ENCODE data around the gene KLF13. TPM values are rescaled to one million over a fixed set of nuclear protein-coding genes. Genes with fewer than 3 reads are reported as not detected.

The KLF13 gene
- total RNA-seq, 1 experiment from 2014 or later, result 60.1 TPM

DNA sequence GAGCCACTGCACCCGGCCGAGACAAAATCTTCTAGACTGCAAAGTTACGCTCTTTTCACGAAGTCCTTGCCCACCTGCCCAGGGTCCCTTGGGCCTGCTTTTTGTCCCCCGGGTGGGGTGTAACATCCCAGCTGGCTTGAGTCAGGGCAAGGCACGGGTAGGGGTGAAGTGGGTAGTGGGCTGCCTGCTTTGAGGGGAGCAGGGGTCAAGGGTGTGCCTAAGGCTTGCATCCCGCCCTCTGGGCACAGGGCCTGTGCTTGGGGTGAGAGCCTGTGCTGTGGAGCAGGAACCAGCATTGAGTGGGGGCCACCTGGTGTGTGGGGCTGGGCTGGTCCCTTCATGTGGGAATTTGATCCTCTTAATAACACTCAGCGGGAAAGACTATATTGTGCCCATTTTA lies 74.6 kb downstream of the KLF13 start:
- no peaks in the 10 kb centered on the region for H3K79me2 ChIP-seq (ENCODE audit: insufficient read depth, low read length)
- ChIA-PET POLR2A (no interaction called here), CTCF (no interaction called here), RAD21 (ENCODE audit: low non-redundant PET in 1 of 2, low total read pairs in 2 of 2, uncharacterized antibody in 2 of 2, unreplicated experiment in 2 of 2) (interaction anchor here in 1 of 2 experiments (1.2 kb wide), 1 partner anchor 87 kb away, joined by 3 read pairs; no protein-coding TSS in a partner anchor)
- no peak overlapping the region for H3K27ac ChIP-seq (ENCODE audit: low read depth, low read length)
- TF ChIP-seq SP1 (IDR thresholded peaks at IDR 0.05; ENCODE audit: low read depth), result no peak
- TF ChIP-seq, protein P1, sequence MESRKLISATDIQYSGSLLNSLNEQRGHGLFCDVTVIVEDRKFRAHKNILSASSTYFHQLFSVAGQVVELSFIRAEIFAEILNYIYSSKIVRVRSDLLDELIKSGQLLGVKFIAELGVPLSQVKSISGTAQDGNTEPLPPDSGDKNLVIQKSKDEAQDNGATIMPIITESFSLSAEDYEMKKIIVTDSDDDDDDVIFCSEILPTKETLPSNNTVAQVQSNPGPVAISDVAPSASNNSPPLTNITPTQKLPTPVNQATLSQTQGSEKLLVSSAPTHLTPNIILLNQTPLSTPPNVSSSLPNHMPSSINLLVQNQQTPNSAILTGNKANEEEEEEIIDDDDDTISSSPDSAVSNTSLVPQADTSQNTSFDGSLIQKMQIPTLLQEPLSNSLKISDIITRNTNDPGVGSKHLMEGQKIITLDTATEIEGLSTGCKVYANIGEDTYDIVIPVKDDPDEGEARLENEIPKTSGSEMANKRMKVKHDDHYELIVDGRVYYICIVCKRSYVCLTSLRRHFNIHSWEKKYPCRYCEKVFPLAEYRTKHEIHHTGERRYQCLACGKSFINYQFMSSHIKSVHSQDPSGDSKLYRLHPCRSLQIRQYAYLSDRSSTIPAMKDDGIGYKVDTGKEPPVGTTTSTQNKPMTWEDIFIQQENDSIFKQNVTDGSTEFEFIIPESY (IDR thresholded peaks at IDR 0.05; ENCODE audit: extremely low read depth, insufficient replicate concordance, low read length), result no peak
- TF ChIP-seq CBX3 (IDR thresholded peaks at IDR 0.05; ENCODE audit: low read depth), result no peak
- TF ChIP-seq CEBPB (IDR thresholded peaks at IDR 0.05; ENCODE audit: low read depth), result no peak
- TF ChIP-seq, protein P2, sequence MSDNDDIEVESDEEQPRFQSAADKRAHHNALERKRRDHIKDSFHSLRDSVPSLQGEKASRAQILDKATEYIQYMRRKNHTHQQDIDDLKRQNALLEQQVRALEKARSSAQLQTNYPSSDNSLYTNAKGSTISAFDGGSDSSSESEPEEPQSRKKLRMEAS (IDR thresholded peaks at IDR 0.05), result no peak
- no peak for TF ChIP-seq ZNF274 (IDR thresholded peaks at IDR 0.05; ENCODE audit: low read depth, low read length)
- TF ChIP-seq EGR1 (IDR thresholded peaks at IDR 0.05; ENCODE audit: low read depth), result no peak
- H3K4me2 ChIP-seq (ENCODE audit: low read length), result no peak overlapping the region
- no peak for ATAC-seq
- no peak overlapping the region for H2AFZ ChIP-seq (ENCODE audit: low read depth, low read length, poor library complexity, severe bottlenecking)
- H3K9ac ChIP-seq (ENCODE audit: low read length), result no peak overlapping the region
- H3K9me2 ChIP-seq (ENCODE audit: insufficient read depth), result no peaks in the 10 kb centered on the region
- H4K20me1 ChIP-seq (ENCODE audit: insufficient read depth), result no peaks in the 10 kb centered on the region
- H3K4me3 ChIP-seq (replicated peaks in 1 of 2; ENCODE audit: low read depth in 1 of 2, low read length in 2 of 2), result no peak overlapping the region
- no peaks in the 10 kb centered on the region for H3K9me3 ChIP-seq (ENCODE audit: control insufficient read depth in 1 of 2, insufficient read depth in 1 of 2, low read depth in 1 of 2, low read length in 2 of 2)
- H3K4me1 ChIP-seq (ENCODE audit: control insufficient read depth in 1 of 2, insufficient read depth in 2 of 2, low read length in 2 of 2), result peaks cover 50 to 54% of the 10 kb centered on the region in 2 experiments
- no peaks in the 10 kb centered on the region for H3K27me3 ChIP-seq (ENCODE audit: insufficient read depth, low read length)
- DNase-seq (ENCODE audit: low read depth, low spot score), result no peak
- intact Hi-C loops (cut with micrococcal nuclease), result no loop called here
- BruUV-seq (replicated peaks), result no TSS peak
- H3K36me3 ChIP-seq (ENCODE audit: control insufficient read depth in 1 of 2, insufficient read depth in 2 of 2, low read length in 2 of 2), result no peaks in the 10 kb centered on the region

DNA sequence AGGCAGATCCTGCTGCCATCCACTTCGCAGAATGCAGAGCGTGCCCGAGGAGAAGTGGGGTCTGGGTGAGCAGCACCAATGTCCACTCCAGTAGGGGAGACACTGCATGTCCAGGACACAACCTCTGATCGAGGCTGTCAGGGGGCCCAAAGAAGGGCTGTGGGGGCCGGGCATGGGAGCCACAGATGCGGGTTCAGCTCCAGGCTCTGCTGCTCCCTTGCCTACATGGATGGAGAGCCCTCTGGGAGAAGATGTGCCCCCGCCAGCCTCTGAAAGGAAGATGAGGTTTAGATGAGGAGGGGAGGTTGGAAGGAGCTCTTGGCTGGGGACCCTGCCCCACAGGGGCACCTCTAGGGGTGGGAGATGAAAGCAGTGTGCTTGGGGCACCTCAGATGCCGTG lies 75.4 kb downstream of the KLF13 start:
- DNase-seq (ENCODE audit: low read depth, low spot score), result no peak
- Histone ChIP-seq H3K4me1 (ENCODE audit: control insufficient read depth in 1 of 2, insufficient read depth in 2 of 2, low read length in 2 of 2) (peaks cover 46 to 47% of the 10 kb centered on the region in 2 experiments), H3K4me2 (ENCODE audit: low read length) (no peak overlapping the region), H3K36me3 (ENCODE audit: control insufficient read depth in 1 of 2, insufficient read depth in 2 of 2, low read length in 2 of 2) (no peaks in the 10 kb centered on the region), H3K4me3 (replicated peaks in 1 of 2; ENCODE audit: low read depth in 1 of 2, low read length in 2 of 2) (no peak overlapping the region), H3K79me2 (ENCODE audit: insufficient read depth, low read length) (no peaks in the 10 kb centered on the region), H2AFZ (ENCODE audit: low read depth, low read length, poor library complexity, severe bottlenecking) (no peak overlapping the region), H3K9me2 (ENCODE audit: insufficient read depth) (no peaks in the 10 kb centered on the region), H3K9me3 (ENCODE audit: control insufficient read depth in 1 of 2, insufficient read depth in 1 of 2, low read depth in 1 of 2, low read length in 2 of 2) (no peaks in the 10 kb centered on the region), H3K9ac (ENCODE audit: low read length) (no peak overlapping the region), H4K20me1 (ENCODE audit: insufficient read depth) (no peaks in the 10 kb centered on the region), H3K27ac (ENCODE audit: low read depth, low read length) (no peak overlapping the region), H3K27me3 (ENCODE audit: insufficient read depth, low read length) (no peaks in the 10 kb centered on the region)
- intact Hi-C loops (cut with micrococcal nuclease), result no loop called here
- ChIA-PET POLR2A (no interaction called here), CTCF (no interaction called here), RAD21 (ENCODE audit: low non-redundant PET in 1 of 2, low total read pairs in 2 of 2, uncharacterized antibody in 2 of 2, unreplicated experiment in 2 of 2) (no interaction called here)
- no TSS peak for BruUV-seq (replicated peaks)
- ATAC-seq, result no peak
- no peak for TF ChIP-seq SIN3A (IDR thresholded peaks at IDR 0.05; ENCODE audit: low read depth)
- no peak for TF ChIP-seq CBX3 (IDR thresholded peaks at IDR 0.05; ENCODE audit: low read depth)
- no peak for TF ChIP-seq SP1 (IDR thresholded peaks at IDR 0.05; ENCODE audit: low read depth)
- TF ChIP-seq, protein P1 (IDR thresholded peaks at IDR 0.05; ENCODE audit: extremely low read depth, insufficient replicate concordance, low read length), result no peak
- no peak for TF ChIP-seq POLR2A (IDR thresholded peaks at IDR 0.05; ENCODE audit: borderline replicate concordance, extremely low read depth, insufficient read depth, insufficient read length)
- TF ChIP-seq SRF (IDR thresholded peaks at IDR 0.05; ENCODE audit: low read depth), result no peak
- TF ChIP-seq EZH2 (IDR thresholded peaks at IDR 0.05), result no peak
- TF ChIP-seq, protein P3, sequence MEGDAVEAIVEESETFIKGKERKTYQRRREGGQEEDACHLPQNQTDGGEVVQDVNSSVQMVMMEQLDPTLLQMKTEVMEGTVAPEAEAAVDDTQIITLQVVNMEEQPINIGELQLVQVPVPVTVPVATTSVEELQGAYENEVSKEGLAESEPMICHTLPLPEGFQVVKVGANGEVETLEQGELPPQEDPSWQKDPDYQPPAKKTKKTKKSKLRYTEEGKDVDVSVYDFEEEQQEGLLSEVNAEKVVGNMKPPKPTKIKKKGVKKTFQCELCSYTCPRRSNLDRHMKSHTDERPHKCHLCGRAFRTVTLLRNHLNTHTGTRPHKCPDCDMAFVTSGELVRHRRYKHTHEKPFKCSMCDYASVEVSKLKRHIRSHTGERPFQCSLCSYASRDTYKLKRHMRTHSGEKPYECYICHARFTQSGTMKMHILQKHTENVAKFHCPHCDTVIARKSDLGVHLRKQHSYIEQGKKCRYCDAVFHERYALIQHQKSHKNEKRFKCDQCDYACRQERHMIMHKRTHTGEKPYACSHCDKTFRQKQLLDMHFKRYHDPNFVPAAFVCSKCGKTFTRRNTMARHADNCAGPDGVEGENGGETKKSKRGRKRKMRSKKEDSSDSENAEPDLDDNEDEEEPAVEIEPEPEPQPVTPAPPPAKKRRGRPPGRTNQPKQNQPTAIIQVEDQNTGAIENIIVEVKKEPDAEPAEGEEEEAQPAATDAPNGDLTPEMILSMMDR (IDR thresholded peaks at IDR 0.05 in 2 of 3, conservative IDR thresholded peaks at IDR 0.05 in 1 of 3; ENCODE audit: borderline replicate concordance in 1 of 3, insufficient read depth in 1 of 3, low read depth in 2 of 3, low read length in 2 of 3), result no peak
- TF ChIP-seq YY1 (IDR thresholded peaks at IDR 0.05; ENCODE audit: extremely low read depth, insufficient replicate concordance, low read depth, low read length), result no peak
- TF ChIP-seq JUND (IDR thresholded peaks at IDR 0.05), result no peak
- TF ChIP-seq, protein P2 (IDR thresholded peaks at IDR 0.05), result no peak

All from HCT116 (cell line).